ENCODE results near the gene CREG1.

DNA sequence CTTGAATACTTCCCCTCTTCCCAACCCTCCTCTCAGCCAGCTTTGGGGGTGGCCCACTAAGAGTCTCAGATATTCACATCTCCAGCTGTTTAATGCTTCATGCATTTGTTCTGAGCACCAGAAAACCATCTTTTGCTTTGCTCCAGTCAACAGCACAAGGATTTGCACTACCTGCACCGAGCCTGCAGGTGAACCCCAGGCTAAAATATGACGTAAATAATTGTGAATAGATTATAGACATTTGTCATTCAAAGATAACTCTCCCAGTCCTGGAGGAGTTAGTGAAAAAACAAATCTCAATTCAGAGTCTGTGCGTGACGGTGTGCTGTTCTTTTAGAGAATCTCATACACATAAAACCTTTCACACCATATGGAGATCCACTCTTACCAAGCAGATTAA is 42.7 kb downstream of the CREG1 start:
- TF ChIP-seq POLR2A (IDR thresholded peaks at IDR 0.05; ENCODE audit: low read length): no peak
- no peak for TF ChIP-seq GATA1 (IDR thresholded peaks at IDR 0.05; ENCODE audit: low read depth, low read length)
